ENCODE data around the gene SDK1.
"Not testable (repeated sequence)": the region's sequence is repeated elsewhere in the genome, so short reads cannot be mapped to it uniquely, and the experiment has no call there.

SDK1 gene

GRCh38 chr7:3953946-3954345 is 652.9 kb downstream of the SDK1 start:
- no peak for DNase-seq (ENCODE audit: low read depth in 3 of 3)

DNA sequence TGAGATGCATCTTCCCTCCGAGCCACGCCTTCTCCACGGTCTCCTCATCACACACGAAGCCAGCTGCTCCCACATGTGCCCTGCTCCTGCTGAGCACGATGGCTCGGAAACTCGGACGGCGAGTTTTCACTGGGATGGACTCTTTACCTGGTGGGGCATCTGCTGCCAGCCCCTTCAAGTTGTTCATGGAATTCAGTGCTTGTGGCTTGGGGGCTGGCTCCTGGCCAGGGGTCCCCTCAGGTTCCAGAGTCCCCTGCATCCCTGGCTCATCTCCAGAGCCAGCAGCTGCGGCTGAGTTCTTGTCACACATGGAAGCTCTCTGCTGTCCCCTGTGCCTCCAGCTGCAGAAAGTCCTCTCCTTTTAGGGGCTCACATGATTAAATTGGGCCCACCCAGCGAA is 654.0 kb downstream of the SDK1 start:
- no peak for DNase-seq (ENCODE audit: low read depth in 3 of 3)

DNA sequence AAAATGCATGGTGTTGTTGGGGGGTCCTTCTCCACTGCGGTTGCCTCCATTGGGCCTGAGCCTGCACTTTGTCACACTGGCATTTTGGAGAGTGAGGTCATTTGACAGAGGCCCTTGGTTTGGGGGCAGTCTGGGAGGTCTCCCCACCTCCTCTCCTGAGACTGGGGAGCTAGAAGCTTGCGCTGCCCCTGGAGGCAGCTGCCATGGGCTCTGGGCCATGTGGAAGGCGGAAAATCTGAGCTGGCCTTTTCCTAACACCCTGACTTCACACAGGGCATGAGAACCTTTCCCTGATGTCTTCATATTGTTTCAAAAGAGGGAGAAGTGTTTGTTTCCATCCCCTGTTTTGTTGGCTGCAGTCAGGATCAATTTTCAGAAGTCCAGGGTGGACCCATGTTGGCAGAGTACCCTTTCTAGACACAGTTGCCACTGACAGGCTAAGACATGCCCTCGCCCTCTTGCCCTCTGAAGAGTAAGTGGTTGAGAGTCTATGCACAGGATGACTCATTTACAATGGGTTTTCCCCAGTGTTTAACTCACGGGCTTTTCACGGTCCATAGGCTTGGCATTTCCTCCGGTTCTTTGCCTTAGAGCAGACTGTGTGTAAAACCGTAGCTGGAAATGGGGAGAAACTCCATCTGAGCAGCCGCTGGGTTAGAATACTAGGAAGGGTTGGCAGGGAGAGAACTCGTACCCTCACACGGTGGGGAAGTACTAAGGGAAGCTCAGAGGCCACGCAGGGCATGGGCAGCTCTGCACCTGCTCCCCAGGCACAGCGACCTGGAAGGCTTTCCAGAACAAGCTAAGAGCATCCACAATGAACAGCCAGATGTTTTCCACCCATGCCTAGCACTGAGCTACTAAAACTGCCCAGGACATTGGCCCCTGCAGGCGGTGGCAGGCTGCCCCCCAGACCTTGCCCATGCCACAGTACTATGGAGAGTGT is 655.0 kb downstream of the SDK1 start:
- DNase-seq (ENCODE audit: low read depth in 3 of 3), result no peak

DNA sequence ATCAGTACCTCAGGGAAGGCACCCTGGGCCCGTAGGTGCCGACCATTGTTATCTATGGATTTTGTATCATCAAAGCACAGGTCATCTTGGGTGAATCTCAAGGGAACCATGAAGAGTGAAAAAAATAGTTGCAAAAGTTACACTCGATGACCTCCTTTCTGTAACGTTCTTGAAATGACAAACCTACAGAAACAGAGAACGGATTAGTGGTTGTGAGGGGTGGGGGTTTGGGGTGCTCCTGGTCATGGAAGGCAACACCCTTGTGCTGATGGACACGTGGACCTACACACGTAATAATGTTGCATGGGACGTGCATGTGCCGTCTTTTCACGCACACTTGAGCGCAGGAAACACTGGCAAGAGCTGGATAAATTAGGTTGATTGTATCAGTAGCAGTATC is 655.9 kb downstream of the SDK1 start:
- no peak for DNase-seq (ENCODE audit: low read depth in 3 of 3)

DNA sequence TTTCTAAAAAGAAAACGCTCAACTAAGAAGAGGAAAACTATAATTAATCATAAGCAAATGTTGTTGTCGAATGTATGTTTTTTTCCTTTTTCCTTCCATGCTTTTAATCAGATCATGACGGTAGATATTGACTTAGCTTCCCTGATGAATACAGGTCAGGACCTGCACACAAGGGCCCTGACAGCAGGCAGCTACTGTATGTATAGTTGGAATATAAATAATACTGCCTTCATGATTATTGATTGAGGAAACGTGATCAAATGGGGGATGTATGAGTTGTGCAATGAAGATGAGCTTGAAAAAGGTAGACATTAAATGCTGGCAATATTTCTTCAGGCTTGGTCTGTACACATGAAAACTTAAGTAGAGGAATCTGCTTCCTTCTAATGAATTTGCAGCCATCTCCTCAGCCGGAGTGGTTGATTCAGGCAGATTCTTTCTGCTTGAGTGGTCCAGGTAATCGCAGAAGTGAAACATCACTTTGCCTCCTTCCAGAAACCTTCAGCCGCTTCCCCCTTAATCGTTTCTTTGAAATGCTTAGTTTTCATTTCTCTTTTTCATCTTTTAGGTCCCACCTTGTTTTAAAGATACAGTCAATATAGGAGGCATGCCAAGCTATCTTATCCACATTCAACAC is 656.5 kb downstream of the SDK1 start:
- DNase-seq (ENCODE audit: low read depth in 3 of 3), result no peak

- DNase-seq (ENCODE audit: low read depth in 3 of 3), result no peak
Measured at GRCh38 chr7:3958109-3958483, 657.0 kb downstream of the SDK1 start.

DNA sequence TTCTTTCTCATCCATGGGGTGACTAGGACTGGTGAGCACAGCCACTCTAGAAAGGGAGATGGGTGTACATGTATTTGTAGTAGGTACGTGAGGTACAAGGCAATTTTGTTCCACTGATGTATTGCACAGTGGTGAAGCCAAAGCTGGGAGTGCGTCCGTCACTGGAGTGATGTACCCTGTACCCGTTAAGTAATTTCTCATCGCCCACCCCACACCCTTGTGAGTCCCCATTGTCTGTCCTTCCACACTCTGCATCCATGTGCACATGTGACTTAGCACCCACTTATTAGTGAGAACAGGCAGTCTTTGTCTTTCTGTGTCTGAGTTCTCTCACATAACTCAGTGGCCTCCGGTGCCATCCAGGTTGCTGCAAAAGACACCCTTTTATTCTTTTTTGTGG is 658.3 kb downstream of the SDK1 start:
- no peak for DNase-seq (ENCODE audit: low read depth in 3 of 3)

- DNase-seq (ENCODE audit: low read depth in 3 of 3), result no peak
Measured at GRCh38 chr7:3960050-3960763, 659.2 kb downstream of the SDK1 start.

DNA sequence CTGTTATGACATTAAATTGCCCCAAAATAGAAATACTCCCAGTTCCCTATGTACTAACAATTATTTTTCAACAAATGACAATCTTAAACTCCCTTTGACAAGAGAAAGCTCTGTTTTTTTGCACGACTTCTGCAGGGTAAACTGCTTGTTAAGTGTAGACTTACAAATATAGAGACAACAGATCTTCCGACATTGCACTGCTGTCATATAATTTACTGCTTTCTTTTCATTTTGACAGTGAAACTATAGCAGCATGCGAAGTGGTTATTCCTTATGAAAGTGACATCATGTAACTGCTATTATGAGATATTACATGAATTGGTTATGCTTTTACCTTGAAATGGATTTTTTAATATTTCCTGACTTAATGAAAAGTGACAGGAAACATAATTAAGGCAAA is 659.9 kb downstream of the SDK1 start:
- DNase-seq (ENCODE audit: low read depth in 3 of 3), result no peak

DNA sequence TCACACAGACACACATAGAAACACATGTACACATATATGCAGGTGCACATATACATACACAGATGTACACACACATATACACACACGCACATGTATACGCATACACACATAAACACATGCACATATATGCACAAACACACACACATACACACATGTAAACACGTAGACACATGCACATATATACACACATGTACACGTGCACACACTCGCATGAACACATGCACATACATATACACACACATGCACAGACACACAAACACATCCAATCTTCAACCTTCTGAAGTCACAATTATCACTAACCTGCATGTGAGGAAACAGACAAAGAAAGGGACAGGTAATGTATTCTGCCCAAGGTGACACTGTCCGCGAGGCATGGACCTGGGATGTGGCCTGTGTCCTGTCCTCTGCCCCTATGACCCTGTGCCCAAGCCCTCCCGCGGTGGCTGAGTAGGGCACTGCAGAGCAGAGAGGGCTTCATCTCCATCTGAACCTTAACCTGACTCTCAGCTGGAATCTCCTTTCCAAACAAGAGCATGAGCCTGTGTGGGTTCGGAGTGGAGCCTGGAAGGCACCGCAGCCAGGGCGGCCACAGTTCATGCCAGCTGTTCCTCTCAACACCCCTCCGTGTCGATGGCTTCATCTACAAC is 660.9 kb downstream of the SDK1 start:
- no peak for DNase-seq (ENCODE audit: low read depth in 3 of 3)

DNA sequence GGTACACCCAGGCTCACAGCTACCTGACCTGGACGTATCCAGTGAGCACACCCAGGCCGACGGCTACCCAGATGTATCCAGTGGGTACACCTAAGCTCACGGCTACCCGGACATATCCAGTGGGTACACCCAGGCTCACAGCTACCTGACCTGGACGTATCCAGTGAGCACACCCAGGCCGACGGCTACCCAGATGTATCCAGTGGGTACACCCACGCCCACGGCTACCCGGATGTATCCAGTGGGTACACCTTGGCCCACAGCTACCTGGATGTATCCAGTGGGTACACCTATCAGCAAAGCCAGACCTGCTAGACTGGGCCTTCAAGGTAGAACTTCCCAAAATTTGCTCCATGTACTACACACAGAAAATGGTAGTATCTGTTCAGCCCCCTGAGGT is 662.7 kb downstream of the SDK1 start:
- not testable (repeated sequence) for DNase-seq (ENCODE audit: low read depth in 3 of 3)

GRCh38 chr7:3964980-3965606 is 664.0 kb downstream of the SDK1 start:
- no peak for DNase-seq (ENCODE audit: low read depth in 3 of 3)

GRCh38 chr7:3965794-3966395 is 664.8 kb downstream of the SDK1 start:
- DNase-seq (ENCODE audit: low read depth in 3 of 3), result no peak

GRCh38 chr7:3968234-3968633 is 667.2 kb downstream of the SDK1 start:
- DNase-seq (ENCODE audit: low read depth in 3 of 3), result no peak

GRCh38 chr7:3969286-3969685 is 668.2 kb downstream of the SDK1 start:
- no peak for DNase-seq (ENCODE audit: low read depth in 3 of 3)

DNA sequence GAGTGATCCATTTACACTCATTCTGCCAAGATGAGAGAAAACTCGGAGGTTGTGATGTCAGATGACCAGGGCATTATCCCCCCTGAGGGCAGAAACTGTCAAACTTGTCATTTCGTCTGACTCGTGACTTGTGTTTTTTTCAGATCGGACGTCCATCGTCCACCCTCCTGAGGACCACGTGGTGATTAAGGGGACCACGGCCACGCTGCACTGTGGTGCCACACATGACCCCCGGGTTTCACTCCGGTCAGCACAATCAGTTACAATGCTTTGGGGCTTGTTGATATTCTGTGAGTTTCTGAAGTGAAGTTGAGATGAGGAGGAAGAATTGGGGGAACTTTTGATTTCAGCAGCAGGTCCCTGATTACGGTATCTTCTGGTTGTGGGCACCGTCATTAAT is 670.3 kb downstream of the SDK1 start:
- DNase-seq (ENCODE audit: low read depth in 3 of 3), result no peak

- no peak for DNase-seq (ENCODE audit: low read depth in 3 of 3)
Measured at GRCh38 chr7:3973264-3973663, 672.2 kb downstream of the SDK1 start.

DNA sequence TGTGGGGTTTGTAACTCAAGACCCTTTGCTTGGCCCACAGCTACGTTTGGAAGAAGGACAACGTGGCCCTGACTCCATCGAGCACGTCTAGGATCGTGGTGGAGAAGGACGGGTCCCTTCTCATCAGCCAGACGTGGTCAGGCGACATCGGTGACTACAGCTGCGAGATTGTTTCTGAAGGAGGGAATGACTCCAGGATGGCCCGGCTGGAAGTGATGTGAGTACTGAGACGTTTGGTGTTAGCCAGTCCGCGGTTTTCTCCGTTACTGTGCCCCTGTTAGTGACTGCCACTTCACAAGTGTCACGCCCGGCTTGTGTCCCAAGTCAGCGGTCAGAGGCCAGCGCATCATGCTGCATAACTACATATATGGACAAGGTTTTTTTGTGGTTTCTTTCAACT is 673.3 kb downstream of the SDK1 start:
- no peak for DNase-seq (ENCODE audit: low read depth in 3 of 3)

- DNase-seq (ENCODE audit: low read depth in 3 of 3), result no peak
Measured at GRCh38 chr7:3975371-3975770, 674.3 kb downstream of the SDK1 start.

GRCh38 chr7:3977391-3977790 is 676.3 kb downstream of the SDK1 start:
- DNase-seq (ENCODE audit: low read depth in 3 of 3), result no peak

DNA sequence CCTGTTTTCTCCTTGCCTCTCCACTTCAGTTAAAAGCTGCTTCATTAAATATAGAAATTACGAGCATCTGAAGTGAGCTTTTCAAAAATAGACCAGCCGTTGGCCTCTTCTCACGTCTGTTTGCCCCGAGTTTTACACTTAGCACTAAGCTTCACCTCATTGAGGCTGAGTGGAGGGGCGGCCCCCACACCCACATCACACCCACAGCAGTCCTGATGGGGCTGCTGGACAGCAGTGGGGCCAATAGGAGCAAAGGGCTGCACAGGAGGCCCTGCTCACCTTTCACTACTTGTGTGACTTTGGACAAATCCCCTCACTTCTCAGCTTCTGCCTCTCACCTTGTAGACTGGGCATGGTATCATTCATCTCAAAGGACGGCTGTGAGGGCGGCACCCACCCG is 677.8 kb downstream of the SDK1 start:
- DNase-seq (ENCODE audit: low read depth in 3 of 3), result no peak
